SK-N-MC (cell line): Measurements from ENCODE around the gene NUDT1.

Source experiments
- EZH2 ChIP-seq: fragments of 200-600 bp; sonication (generic); IDR thresholded peaks from one replicate; pipeline ENCODE4 v1.6.1; 2017; ENCODE audit warnings: antibody characterized with exemption
- POLR2AphosphoS5 ChIP-seq: IDR thresholded peaks from 2 replicates; pipeline ENCODE4 v1.6.1; 2012; ENCODE audit warnings: mild to moderate bottlenecking, low read depth, low read length, borderline replicate concordance

DNA sequence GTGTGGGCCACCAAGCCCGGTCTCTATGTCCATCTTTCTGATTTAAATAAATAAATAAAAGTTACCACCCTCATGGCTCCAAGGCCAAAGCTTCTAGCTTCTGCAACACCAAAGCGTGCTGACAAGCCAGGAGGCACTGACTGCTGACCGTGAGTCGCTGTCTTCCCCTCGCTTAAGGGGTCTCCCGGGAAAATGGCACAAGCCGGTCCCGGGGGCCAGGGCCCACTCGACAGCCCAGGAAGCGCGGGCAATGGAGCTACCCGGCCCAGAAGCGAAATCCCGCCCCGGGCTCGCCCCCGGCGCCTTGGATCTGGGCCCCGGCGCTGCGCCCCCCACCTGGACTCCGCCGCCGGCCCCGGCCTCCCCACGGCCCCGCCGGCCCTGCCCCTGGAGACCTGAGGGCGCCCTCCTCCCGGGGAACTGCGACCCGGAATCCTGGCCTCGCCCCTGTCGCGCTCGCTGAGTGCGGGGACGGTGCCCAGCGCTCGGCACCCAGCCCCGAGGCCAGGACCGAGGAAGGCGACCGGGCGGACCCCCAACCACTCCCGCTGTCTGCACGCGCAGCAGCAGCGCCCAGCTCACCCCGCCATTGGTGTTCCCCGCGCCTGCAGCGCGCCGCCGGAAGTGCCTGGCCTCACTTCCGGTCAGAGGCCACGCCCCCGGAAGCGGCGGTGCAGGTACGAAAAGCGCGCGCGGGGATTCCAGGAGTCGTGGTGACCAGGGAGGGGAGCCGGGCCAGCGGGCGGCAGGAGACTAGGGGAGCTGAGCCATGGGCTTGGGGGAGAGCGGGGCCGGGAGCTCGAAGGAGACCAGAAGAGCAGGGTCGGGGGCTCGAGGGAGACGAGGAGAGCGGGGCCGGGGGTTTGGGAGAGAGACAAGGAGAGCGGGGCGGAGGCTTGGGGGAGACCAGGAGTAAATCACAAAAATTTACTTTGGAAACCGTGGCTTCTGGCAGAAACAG is at the start of gene NUDT1, which contains the start of gene MRM2:
- peak; percentile 99 for TF ChIP-seq POLR2AphosphoS5
- no peak for TF ChIP-seq EZH2
